ENCODE measurements around the gene CCL1.

The CCL1 gene

DNA sequence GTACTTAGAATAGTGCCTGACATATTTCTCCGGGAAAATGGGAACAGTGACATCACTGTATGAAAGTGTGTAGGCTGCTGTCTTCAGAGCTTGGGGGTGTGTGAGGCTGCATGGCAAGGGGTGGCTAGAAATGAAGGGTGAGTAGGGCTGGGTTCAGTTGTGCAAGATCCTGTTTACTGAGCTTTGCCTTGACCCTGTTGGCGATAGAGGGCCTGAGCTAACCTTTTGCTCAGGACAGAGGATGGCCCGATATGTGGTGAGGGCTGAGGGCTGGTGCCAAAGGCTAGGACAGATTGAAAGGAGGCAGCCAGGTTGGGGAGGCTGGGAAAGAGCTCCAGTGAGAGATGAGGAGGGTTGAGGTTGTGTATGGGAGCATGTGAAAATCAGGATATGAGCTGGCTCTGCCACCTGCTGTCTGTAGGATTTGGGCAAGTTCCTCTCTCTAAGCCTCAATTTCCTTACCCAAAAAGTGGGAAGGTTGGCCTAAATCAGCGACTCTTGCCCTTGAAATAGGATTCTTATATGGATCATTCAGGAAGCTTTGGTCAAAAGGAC is 6.0 kb upstream of the CCL1 start:
- H3K4me3 ChIP-seq (ENCODE audit: low read depth, low read length), result no peak overlapping the region
- no peak for TF ChIP-seq CTCF (IDR thresholded peaks at IDR 0.05; ENCODE audit: low read depth, low read length)
- H3K9me3 ChIP-seq (ENCODE audit: severe bottlenecking), result no peaks in the 10 kb centered on the region
- no peaks in the 10 kb centered on the region for H3K36me3 ChIP-seq
- peaks cover 71% of the 10 kb centered on the region for H3K27me3 ChIP-seq (ENCODE audit: insufficient read depth, low read depth, severe bottlenecking)
- no peak for DNase-seq
- no peak overlapping the region for H3K27ac ChIP-seq

DNA sequence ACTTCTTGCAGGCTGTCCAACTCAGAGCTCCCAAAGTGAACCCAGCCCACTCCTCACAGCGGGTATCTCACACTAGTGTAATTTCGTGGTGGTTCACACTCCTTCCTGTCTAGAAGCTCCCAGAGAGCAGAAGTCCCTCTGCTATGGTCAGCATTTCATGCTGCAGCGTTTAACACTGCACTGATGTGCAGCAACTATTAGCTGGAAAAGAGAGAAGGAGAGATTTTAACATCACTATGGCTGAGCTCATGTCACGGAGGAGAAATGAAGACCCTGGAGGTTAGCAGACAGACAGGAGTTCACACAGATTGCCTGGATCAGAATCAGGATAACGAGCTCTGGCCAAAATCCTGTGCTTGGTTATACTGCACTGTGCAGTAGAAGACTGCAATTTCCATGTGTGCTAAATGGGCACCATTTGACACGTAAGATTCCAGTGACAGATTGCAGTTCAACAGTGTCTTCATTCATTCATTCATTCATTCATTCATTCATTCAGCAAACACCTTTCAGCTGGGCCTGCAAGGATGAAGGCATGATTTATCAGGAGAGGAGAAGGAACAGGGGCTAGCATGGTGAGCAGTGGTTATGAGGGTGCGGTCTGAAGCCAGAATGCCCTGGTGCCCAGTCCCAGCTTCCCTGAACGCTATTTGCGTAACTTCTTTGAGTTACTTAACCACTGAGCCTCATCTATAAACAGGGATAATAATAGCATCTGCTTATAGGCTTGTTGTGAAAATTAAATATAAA is 5.3 kb upstream of the CCL1 start:
- H3K27ac ChIP-seq, result no peak overlapping the region
- peaks cover 70% of the 10 kb centered on the region for H3K27me3 ChIP-seq (ENCODE audit: insufficient read depth, low read depth, severe bottlenecking)
- no peaks in the 10 kb centered on the region for H3K9me3 ChIP-seq (ENCODE audit: severe bottlenecking)
- no peak for TF ChIP-seq CTCF (IDR thresholded peaks at IDR 0.05; ENCODE audit: low read depth, low read length)
- no peak overlapping the region for H3K4me3 ChIP-seq (ENCODE audit: low read depth, low read length)
- H3K36me3 ChIP-seq, result no peaks in the 10 kb centered on the region
- DNase-seq, result no peak

DNA sequence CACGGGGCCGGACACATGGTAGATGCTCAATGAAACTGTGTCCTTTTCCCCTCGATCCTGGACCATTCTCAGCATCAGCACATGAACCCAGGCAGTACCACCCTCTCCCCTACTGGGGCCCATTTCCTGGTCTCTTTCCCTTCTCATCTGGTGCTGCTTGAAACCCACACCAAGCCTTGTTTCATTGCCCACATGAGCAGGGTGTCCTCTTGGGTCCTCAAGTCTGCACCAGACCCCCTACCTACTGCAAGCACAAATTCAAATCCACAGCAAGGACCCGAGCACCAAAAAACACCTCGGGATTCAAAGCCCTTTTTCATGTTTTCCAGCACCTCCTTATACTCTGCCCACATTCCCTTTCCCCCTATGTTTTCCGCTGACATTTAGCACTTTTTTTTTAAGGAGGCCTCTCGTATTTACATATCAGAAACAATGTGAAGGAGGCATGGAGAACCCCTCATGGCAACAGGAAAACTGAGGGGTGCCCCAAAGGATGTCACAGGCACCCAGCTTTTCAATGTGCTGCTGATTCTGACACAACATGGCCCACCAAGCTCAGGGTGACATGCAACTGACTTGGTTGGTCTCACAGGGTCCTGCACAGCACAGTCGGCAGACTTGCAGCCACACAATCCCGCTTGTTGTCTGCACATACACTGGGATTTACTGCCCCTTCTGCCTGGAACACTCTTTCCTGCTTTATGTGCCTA is 4.6 kb upstream of the CCL1 start:
- Histone ChIP-seq H3K36me3 (no peaks in the 10 kb centered on the region), H3K27ac (no peak overlapping the region), H3K4me3 (ENCODE audit: low read depth, low read length) (no peak overlapping the region), H3K9me3 (ENCODE audit: severe bottlenecking) (no peaks in the 10 kb centered on the region), H3K27me3 (ENCODE audit: insufficient read depth, low read depth, severe bottlenecking) (peaks cover 75% of the 10 kb centered on the region)
- DNase-seq, result no peak
- TF ChIP-seq CTCF (IDR thresholded peaks at IDR 0.05; ENCODE audit: low read depth, low read length), result no peak

GRCh38 chr17:34366529-34367107 is 3.6 kb upstream of the CCL1 start:
- no peak for TF ChIP-seq CTCF (IDR thresholded peaks at IDR 0.05; ENCODE audit: low read depth, low read length)
- no peak for DNase-seq
- H3K27me3 ChIP-seq (ENCODE audit: insufficient read depth, low read depth, severe bottlenecking), result peaks cover 73% of the 10 kb centered on the region
- H3K9me3 ChIP-seq (ENCODE audit: severe bottlenecking), result no peaks in the 10 kb centered on the region
- no peak overlapping the region for H3K27ac ChIP-seq
- H3K4me3 ChIP-seq (ENCODE audit: low read depth, low read length), result no peak overlapping the region
- H3K36me3 ChIP-seq, result no peaks in the 10 kb centered on the region

GRCh38 chr17:34366010-34366409 is 3.0 kb upstream of the CCL1 start:
- no peak for TF ChIP-seq CTCF (IDR thresholded peaks at IDR 0.05; ENCODE audit: low read depth, low read length)
- Histone ChIP-seq H3K27me3 (ENCODE audit: insufficient read depth, low read depth, severe bottlenecking) (peaks cover 71% of the 10 kb centered on the region), H3K9me3 (ENCODE audit: severe bottlenecking) (no peaks in the 10 kb centered on the region), H3K4me3 (ENCODE audit: low read depth, low read length) (no peak overlapping the region), H3K27ac (no peak overlapping the region), H3K36me3 (no peaks in the 10 kb centered on the region)
- DNase-seq, result no peak
